HG02763 (cell line): ENCODE results near the gene UXS1.
"Not testable (repeated sequence)": the region's sequence is repeated elsewhere in the genome, so short reads cannot be mapped to it uniquely, and the experiment has no call there.

Experiments used
- ATAC-seq: cut with Tn5 transposase; IDR thresholded peaks from one replicate; pipeline ENCODE4 v1.9.1; 2021; ENCODE audit warnings: mild to moderate bottlenecking, moderate library complexity; ENCODE audit not compliant: unreplicated experiment

Gene UXS1

GRCh38 chr2:106137731-106138521 lies 56.2 kb downstream of the UXS1 start:
- no peak for ATAC-seq

DNA sequence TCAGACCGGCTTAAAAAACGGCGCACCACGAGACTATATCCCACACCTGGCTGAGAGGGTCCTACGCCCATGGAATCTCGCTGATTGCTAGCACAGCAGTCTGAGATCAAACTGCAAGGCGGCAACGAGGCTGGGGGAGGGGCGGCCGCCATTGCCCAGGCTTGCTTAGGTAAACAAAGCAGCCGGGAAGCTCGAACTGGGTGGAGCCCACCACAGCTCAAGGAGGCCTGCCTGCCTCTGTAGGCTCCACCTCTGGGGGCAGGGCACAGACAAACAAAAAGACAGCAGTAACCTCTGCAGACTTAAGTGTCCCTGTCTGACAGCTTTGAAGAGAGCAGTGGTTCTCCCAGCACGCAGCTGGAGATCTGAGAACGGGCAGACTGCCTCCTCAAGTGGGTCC lies 62.9 kb downstream of the UXS1 start:
- not testable (repeated sequence) for ATAC-seq

DNA sequence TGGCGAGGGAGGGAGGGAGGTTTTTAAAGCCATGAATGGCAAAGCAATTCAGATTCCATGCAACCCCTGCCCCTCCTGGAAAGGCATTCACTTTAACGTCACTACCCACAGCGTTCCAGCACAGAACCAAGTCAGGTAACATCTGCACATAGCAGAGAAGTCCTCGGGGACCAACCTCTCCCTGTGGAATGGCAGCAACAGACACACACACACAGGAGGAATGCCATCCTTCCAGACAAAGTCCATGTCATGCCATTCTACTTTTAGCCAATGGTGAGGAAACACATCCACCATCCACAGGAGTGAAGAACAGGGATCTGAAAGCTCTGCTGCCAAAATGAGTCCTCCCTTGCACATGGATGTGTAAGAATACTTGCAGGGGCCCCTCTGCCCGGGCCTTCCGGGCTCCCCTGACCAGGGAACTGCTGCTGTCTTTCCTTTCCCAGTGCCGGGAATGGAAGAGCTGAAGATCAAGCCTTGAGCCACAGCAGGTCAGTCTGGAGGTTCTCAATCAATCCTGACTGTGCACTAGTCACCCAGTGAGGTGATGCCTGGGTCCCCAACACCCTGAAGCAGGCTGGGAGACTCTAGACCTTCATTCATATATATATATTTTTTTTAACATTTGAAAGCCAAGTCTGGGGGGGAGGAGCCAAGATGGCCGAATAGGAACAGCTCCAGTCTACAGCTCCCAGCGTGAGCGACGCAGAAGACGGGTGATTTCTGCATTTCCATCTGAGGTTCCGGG lies 63.7 kb downstream of the UXS1 start:
- ATAC-seq = no peak

- no peak for ATAC-seq
Measured at GRCh38 chr2:106129592-106129991, 64.5 kb downstream of the UXS1 start.

DNA sequence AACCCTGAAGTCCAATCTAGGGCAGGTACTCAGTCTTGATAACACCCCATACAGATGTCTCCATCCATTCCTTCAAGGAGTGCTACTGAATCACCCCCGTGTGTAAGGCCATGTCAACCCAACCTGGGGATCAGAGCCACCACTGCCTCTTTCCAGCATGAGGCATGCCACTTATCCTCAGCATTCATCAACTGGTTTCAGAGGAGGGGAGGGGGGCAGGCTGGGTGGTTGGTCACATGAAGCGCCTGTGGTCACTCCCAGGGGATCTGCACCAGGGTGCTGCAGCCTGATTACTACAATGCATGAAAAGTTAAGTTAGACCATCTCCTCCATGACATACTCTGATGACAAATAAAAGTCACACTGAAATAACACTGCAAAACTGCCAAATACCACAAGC lies 65.0 kb downstream of the UXS1 start:
- ATAC-seq = no peak

GRCh38 chr2:106127776-106128268 lies 66.3 kb downstream of the UXS1 start:
- no peak for ATAC-seq

DNA sequence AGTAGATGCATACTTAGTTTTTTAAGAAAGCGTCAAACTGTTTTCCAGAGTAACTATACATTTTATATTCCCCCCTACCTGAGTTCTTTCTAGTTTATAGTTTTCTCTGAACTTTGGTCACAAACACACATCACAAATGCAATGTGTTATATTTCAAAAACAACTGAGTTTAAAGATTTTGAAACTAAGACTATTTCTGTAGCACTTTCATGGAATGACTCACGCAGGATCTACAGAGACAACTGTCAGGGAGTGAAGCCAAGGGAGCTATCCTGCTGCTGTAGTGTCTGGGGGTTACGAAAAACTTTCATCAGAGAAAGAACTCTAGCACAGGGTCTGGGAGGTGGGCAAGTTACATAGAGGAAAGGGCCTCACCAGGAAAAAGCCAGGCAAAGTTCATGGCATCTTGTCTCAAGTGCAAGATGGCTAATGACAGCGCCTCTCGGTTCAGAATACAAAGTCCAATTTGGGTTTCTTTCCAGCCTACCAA lies 66.8 kb downstream of the UXS1 start:
- no peak for ATAC-seq

DNA sequence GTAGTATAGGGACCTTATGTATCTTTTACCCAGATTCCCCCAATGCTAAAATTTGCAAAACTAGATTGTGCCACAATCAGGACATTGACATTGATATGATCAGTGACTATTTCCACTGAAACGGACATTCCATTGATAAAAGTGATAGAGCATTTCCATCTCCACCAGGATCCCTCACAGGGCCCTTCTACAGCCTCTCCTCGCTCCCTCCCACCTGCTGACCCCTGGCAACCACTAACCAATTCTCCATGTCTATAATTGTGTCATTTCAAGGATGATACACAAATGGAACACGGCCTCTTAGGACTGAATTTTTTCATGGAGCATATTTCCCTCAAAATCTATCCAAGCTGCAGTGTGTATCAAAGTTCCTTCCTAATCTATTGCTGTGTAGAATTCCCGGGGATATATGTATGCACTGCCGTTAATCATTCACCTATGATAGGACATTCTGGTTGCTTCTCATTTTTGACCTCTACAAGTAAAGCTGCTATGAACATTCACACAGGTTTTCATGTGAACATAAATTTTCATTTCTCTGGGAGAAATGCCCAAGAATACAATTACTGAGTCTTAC lies 67.3 kb downstream of the UXS1 start:
- ATAC-seq = no peak

- ATAC-seq = no peak
Measured at GRCh38 chr2:106126295-106126694, 67.8 kb downstream of the UXS1 start.

- no peak for ATAC-seq
Measured at GRCh38 chr2:106124905-106125549, 69.1 kb downstream of the UXS1 start.

GRCh38 chr2:106124106-106124756 lies 69.9 kb downstream of the UXS1 start:
- ATAC-seq = no peak

- ATAC-seq = no peak
Measured at GRCh38 chr2:106122157-106122556, 71.9 kb downstream of the UXS1 start.

- ATAC-seq = no peak
Measured at GRCh38 chr2:106120432-106120831, 73.7 kb downstream of the UXS1 start.

DNA sequence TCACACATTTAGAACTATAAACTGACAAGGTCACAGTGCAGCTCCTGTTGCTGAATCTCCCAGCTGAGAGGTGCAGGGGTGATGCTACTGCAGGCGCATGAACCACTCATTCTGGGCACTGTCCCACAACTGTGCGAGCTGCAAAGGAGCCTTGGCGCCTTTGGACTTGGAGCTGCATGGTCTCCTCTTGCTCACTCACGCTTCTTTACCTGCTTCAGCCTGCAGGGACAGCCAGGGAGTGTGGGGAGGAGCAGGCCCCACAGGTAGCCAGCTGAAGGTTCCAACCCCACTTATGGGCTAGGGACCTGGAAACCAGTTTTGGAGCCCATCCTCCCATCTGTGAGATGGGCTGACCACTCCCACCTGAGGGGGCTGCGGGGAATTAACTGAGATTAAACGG lies 75.0 kb downstream of the UXS1 start:
- ATAC-seq = no peak

DNA sequence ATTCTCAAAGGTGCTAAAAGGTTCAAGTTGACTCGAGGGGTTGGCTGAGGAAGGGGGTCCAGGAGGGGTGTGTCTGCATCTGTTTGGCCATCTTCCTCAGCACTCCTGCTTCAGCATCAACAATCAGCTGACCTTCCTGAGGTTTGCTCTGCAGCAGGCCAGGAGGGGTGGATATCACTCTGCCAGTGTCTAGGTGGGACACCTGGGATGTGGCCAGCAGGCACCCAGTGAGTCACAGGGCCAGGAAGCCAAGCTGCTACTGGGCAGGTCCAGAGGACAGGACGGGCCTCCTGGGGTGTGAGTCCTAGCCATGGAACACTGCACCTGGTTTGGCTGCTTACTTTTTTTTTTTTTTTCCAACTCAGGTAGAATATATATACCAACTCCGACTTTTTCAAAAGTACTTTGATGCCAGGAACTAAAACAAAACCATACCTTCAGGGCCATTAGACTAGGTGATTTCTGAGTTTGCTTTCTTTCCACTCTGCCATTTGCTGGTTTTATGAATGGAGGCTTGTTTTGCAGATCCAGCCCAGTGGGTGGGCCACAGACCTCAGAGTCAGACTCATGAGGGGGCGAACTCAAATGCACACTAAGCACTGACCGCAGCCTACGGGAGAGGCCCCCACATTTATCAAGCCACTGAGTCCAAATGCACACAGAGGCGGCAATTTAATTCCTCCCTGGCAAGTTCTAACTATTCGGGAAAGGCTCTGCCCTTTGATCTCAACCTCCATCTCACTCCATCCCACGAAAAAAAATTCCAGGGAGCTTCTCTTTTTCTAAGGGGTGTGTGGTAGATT lies 76.0 kb downstream of the UXS1 start:
- ATAC-seq = no peak

DNA sequence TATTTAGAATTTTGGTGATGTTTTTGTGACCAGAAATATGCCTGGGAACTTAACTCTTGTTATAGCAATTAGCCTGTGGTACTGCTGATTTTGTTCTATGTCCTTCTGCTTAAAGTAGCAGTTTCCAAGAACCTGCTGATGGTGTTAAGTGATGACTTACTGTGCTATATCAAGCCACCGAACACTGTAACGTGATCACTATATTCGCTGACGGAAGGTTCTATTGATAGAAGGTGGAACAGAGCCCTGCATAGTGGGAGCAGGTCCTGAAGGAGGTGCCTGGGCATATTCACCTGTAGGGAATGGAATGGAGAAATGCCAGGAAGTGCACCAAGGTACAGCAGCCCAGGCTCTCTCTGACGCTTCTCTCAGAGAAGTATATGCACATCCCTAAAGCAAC lies 76.8 kb downstream of the UXS1 start:
- ATAC-seq = no peak

DNA sequence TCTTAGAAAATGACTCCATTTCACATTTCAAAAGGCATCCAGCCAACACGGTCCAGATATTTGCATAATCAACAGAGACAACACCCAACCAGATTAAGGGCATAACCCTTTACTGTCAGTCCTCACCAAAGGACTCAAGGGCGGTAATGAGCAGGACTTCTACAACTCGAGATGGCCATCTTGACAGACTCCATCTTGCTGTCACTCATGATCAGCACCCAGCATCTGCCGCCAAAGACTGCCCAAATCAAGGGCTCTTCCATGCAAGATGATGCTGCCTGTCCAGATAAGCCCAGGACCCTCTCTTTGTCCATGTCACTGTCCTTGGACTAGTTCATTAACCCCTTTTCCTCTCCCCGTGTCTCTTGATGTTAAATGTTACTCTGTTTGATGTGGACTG lies 77.9 kb downstream of the UXS1 start:
- ATAC-seq = no peak

- ATAC-seq = no peak
Measured at GRCh38 chr2:106115665-106116064, 78.4 kb downstream of the UXS1 start.

DNA sequence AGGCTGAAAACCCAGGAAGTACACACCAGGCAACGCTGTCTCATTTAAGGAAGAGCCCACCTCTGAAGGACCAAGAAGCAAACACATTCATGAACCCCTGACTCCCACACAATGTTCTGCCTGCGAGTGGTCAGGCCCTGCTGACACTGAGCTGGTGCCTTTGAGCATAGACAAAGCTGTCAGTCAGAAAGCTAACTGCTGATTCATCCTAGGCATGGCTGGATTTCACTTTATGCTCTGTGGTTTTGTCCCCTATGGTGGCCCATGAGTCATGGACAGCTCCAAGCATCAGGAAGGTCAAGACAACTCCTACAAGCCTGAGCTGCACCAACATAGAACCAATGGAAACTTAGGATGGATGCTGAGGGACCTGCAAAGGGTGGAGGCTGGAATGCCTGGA lies 78.9 kb downstream of the UXS1 start:
- no peak for ATAC-seq

GRCh38 chr2:106114166-106114565 lies 79.9 kb downstream of the UXS1 start:
- ATAC-seq = no peak
